ENCODE results near the gene SMURF2. TPM values are rescaled to one million over a fixed set of nuclear protein-coding genes. Genes with fewer than 3 reads are reported as not detected.
"Not testable (repeated sequence)": the region's sequence is repeated elsewhere in the genome, so short reads cannot be mapped to it uniquely, and the experiment has no call there.

The SMURF2 gene
- total RNA-seq, 1 donor from 2014 or later, result 126 TPM

DNA sequence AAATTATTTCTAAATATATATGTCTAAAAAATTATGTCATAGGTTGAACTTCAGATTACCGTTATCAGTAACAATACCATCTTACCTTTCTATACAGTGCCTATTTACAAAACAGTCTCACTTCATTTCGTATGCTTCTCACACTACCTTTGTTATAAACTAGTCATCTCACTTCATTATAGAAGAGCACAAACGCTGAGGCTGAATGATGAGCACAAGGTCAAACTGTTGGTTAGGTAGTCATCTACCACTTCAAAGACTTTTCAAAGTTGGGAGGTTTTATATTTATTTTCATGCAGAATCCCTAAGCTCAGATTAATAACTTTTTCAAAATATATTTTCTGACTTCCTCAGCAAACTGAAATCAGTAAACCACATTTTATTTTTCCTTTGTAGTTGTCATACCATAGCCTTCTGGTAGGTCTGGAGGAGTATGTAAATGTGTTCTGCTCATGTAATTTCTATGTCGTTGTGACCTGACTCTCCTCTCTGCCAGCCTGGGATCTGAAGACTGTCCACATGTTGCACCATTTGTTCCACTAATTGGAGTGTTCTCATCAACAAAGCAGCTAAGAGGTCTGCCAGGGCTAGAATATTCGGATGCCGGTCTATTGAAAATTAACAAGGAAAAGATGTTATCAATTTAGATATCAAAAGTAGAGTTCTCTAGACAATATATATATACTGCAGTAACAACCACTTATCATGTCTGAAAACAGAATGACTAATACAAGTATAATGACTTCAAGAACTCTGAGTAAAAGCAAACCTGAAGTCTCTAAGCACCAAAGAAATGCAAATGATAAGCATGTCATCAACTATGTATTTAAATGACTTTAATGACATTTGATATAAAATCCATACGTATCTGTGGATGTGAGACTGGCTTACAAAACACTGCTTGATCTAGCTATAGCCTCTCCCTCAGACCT is 81.5 kb downstream of the SMURF2 start:
- Mint-ChIP-seq H3K27ac (ENCODE audit: unreplicated experiment) (no peak overlapping the region), H3K4me1 (ENCODE audit: low read depth, unreplicated experiment) (peaks cover 11% of the 10 kb centered on the region), H3K36me3 (ENCODE audit: low read depth, unreplicated experiment) (peaks cover 18% of the 10 kb centered on the region), H3K27me3 (ENCODE audit: low read depth, unreplicated experiment) (no peaks in the 10 kb centered on the region), H3K9me3 (ENCODE audit: unreplicated experiment) (no peaks in the 10 kb centered on the region), H3K4me3 (ENCODE audit: unreplicated experiment) (no peak overlapping the region)
- H3K9ac ChIP-seq (ENCODE audit: low read length), result no peak overlapping the region
- H3K4me2 ChIP-seq (ENCODE audit: low read length), result no peak overlapping the region
- peaks cover 38% of the 10 kb centered on the region for H4K20me1 ChIP-seq (ENCODE audit: insufficient read depth, low read length)
- DNase-seq (ENCODE audit: low read depth) (peak; percentile 20), FAIRE-seq (peak; percentile 54)
- TF ChIP-seq, protein P1, sequence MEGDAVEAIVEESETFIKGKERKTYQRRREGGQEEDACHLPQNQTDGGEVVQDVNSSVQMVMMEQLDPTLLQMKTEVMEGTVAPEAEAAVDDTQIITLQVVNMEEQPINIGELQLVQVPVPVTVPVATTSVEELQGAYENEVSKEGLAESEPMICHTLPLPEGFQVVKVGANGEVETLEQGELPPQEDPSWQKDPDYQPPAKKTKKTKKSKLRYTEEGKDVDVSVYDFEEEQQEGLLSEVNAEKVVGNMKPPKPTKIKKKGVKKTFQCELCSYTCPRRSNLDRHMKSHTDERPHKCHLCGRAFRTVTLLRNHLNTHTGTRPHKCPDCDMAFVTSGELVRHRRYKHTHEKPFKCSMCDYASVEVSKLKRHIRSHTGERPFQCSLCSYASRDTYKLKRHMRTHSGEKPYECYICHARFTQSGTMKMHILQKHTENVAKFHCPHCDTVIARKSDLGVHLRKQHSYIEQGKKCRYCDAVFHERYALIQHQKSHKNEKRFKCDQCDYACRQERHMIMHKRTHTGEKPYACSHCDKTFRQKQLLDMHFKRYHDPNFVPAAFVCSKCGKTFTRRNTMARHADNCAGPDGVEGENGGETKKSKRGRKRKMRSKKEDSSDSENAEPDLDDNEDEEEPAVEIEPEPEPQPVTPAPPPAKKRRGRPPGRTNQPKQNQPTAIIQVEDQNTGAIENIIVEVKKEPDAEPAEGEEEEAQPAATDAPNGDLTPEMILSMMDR (IDR thresholded peaks at IDR 0.05; ENCODE audit: insufficient read depth, low read depth, low read length), result no peak
- no peak for TF ChIP-seq EZH2 (IDR thresholded peaks at IDR 0.05; ENCODE audit: insufficient read depth, low read length)
- no peak overlapping the region for H3K4me3 ChIP-seq (ENCODE audit: insufficient read depth, low read depth, low read length)
- no peak overlapping the region for H3K27ac ChIP-seq (ENCODE audit: low read depth, low read length)
- H3K9me3 ChIP-seq (ENCODE audit: insufficient read depth, low read depth, low read length), result no peaks in the 10 kb centered on the region
- H3K27me3 ChIP-seq (ENCODE audit: insufficient read depth, low read length), result no peaks in the 10 kb centered on the region
- H3K79me2 ChIP-seq (ENCODE audit: insufficient read depth, low read length), result peaks cover 70% of the 10 kb centered on the region
- peaks cover 58% of the 10 kb centered on the region for H3K36me3 ChIP-seq (ENCODE audit: insufficient read depth, low read length)
- peaks cover 4% of the 10 kb centered on the region for H3K4me1 ChIP-seq (ENCODE audit: insufficient read depth, low read length)
- H2AFZ ChIP-seq (ENCODE audit: low read depth, low read length), result no peak overlapping the region

DNA sequence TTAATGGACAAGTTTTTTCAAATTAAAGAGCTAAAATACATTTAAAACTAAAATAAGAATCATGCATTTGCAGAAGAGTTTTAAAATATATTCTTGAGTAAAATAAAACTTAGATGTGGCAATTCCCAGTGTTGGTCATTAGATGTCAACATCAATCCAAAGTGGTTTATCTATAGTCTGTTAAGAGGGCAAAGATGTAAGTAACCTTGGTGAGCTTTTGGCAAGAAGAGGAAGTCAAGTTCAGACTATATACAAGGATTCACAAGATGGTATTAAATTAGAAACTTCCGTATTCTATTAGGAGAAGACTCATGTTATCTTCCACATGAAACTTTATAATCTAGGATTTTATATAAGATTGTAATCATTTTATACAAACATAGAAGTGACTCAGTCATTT is 82.2 kb downstream of the SMURF2 start:
- H3K4me3 ChIP-seq (ENCODE audit: insufficient read depth, low read depth, low read length), result no peak overlapping the region
- no peak overlapping the region for H3K4me3 Mint-ChIP-seq (ENCODE audit: unreplicated experiment)
- H3K4me1 Mint-ChIP-seq (ENCODE audit: low read depth, unreplicated experiment), result peaks cover 11% of the 10 kb centered on the region
- no peaks in the 10 kb centered on the region for H3K27me3 ChIP-seq (ENCODE audit: insufficient read depth, low read length)
- no peak overlapping the region for H3K27ac Mint-ChIP-seq (ENCODE audit: unreplicated experiment)
- no peak overlapping the region for H3K27ac ChIP-seq (ENCODE audit: low read depth, low read length)
- TF ChIP-seq EZH2 (IDR thresholded peaks at IDR 0.05; ENCODE audit: insufficient read depth, low read length), result no peak
- TF ChIP-seq, protein P1 (IDR thresholded peaks at IDR 0.05; ENCODE audit: insufficient read depth, low read depth, low read length), result no peak
- peaks cover 62% of the 10 kb centered on the region for H3K36me3 ChIP-seq (ENCODE audit: insufficient read depth, low read length)
- H2AFZ ChIP-seq (ENCODE audit: low read depth, low read length), result no peak overlapping the region
- H4K20me1 ChIP-seq (ENCODE audit: insufficient read depth, low read length), result peaks cover 42% of the 10 kb centered on the region
- no peaks in the 10 kb centered on the region for H3K27me3 Mint-ChIP-seq (ENCODE audit: low read depth, unreplicated experiment)
- no peaks in the 10 kb centered on the region for H3K9me3 Mint-ChIP-seq (ENCODE audit: unreplicated experiment)
- FAIRE-seq (no peak), DNase-seq (ENCODE audit: low read depth) (no peak)
- H3K9me3 ChIP-seq (ENCODE audit: insufficient read depth, low read depth, low read length), result no peaks in the 10 kb centered on the region
- H3K4me2 ChIP-seq (ENCODE audit: low read length), result no peak overlapping the region
- H3K9ac ChIP-seq (ENCODE audit: low read length), result no peak overlapping the region
- peaks cover 63% of the 10 kb centered on the region for H3K79me2 ChIP-seq (ENCODE audit: insufficient read depth, low read length)
- peaks cover 18% of the 10 kb centered on the region for H3K36me3 Mint-ChIP-seq (ENCODE audit: low read depth, unreplicated experiment)
- peaks cover 6% of the 10 kb centered on the region for H3K4me1 ChIP-seq (ENCODE audit: insufficient read depth, low read length)

DNA sequence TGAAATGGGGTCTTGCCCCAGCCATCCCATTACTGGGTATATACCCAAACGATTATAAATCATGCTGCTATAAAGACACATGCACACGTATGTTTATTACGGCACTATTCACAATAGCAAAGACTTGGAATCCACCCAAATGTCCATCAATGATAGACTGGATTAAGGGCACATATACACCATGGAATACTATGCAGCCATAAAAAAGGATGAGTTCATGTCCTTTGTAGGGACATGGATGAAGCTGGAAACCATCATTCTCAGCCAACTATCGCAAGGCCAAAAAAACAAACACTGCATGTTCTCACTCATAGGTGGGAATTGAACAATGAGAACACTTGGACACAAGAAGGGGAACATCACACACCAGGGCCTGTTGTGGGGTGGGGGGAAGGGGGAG is 85.1 kb downstream of the SMURF2 start:
- not testable (repeated sequence) for H3K27me3 ChIP-seq (ENCODE audit: insufficient read depth, low read length); H3K4me3 Mint-ChIP-seq (ENCODE audit: unreplicated experiment); H3K27ac ChIP-seq (ENCODE audit: low read depth, low read length); H3K9ac ChIP-seq (ENCODE audit: low read length); H3K4me2 ChIP-seq (ENCODE audit: low read length); H3K9me3 Mint-ChIP-seq (ENCODE audit: unreplicated experiment); H3K27me3 Mint-ChIP-seq (ENCODE audit: low read depth, unreplicated experiment); DNase-seq (ENCODE audit: low read depth); FAIRE-seq; H3K27ac Mint-ChIP-seq (ENCODE audit: unreplicated experiment); H3K9me3 ChIP-seq (ENCODE audit: insufficient read depth, low read depth, low read length); H3K4me3 ChIP-seq (ENCODE audit: insufficient read depth, low read depth, low read length); H3K36me3 Mint-ChIP-seq (ENCODE audit: low read depth, unreplicated experiment); H2AFZ ChIP-seq (ENCODE audit: low read depth, low read length)
- Histone ChIP-seq H3K36me3 (ENCODE audit: insufficient read depth, low read length) (peaks cover 61% of the 10 kb centered on the region), H3K79me2 (ENCODE audit: insufficient read depth, low read length) (peaks cover 71% of the 10 kb centered on the region), H4K20me1 (ENCODE audit: insufficient read depth, low read length) (peaks cover 44% of the 10 kb centered on the region), H3K4me1 (ENCODE audit: insufficient read depth, low read length) (peaks cover 17% of the 10 kb centered on the region)
- peaks cover 16% of the 10 kb centered on the region for H3K4me1 Mint-ChIP-seq (ENCODE audit: low read depth, unreplicated experiment)

Data from astrocyte (in vitro differentiated cells and primary cell).